Ascending aorta (tissue), 2 donors: ENCODE results near the gene FBXL5. TPM values are rescaled to one million over a fixed set of nuclear protein-coding genes. Genes with fewer than 3 reads are reported as not detected.

ENCODE experiments used
- DNase-seq, 2 donors: peaks; one replicate each; pipeline ENCODE4 v3.0.0-alpha.2; 2019; ENCODE audit warnings: low spot score in 2 of 2
- H3K27ac ChIP-seq, 2 donors: fragments of 200-600 bp; sonication (generic); one replicate each; pipeline ENCODE4 v1.5.1; 2016 to 2017; ENCODE audit warnings: mild to moderate bottlenecking in 1 of 2
- H3K27me3 ChIP-seq: fragments of 200-600 bp; sonication (generic); one replicate; pipeline ENCODE4 v1.5.1; 2017
- H3K36me3 ChIP-seq, 2 donors: fragments of 200-600 bp; sonication (generic); one replicate each; pipeline ENCODE4 v1.5.1; 2016
- H3K4me1 ChIP-seq, 2 donors: fragments of 200-600 bp; sonication (generic); one replicate each; pipeline ENCODE4 v1.5.1; 2016 to 2017; ENCODE audit warnings: mild to moderate bottlenecking in 1 of 2
- H3K4me3 ChIP-seq, 2 donors: fragments of 200-600 bp; sonication (generic); one replicate each; pipeline ENCODE4 v1.5.1; 2016 to 2017; ENCODE audit warnings: mild to moderate bottlenecking in 1 of 2
- H3K9me3 ChIP-seq, 2 donors: fragments of 200-600 bp; sonication (generic); one replicate each; pipeline ENCODE4 v1.5.1; 2016
- intact Hi-C: fragments of 100-400 bp; cut with DNase I; formaldehyde crosslinking; loops from one replicate; pipeline ENCODE4 v1.15.1; 2023
- total RNA-seq: library from RNA; depleted of rRNA; stranded (reverse); fragments of >200 nt; gene quantifications from one replicate; pipeline ENCODE4 v1.1.0, GENCODE V29; 2016
- TF ChIP-seq, protein P1 (sequence below), 3 experiments: fragments of 200-600 bp in 2 of 3; fragments of 450-650 bp in 1 of 3; sonication (generic) in 2 of 3; IDR thresholded peaks; one replicate each; pipeline ENCODE4 v1.5.1; 2016 to 2019; ENCODE audit warnings: antibody characterized with exemption in 3 of 3, mild to moderate bottlenecking in 1 of 3, moderate library complexity in 1 of 3

The FBXL5 gene
- total RNA-seq, 1 donor from 2014 or later = 59.0 TPM

GRCh38 chr4:15575966-15576365 lies 79.2 kb downstream of the FBXL5 start:
- Histone ChIP-seq H3K9me3 (no peaks in the 10 kb centered on the region), H3K4me3 (no peak overlapping the region), H3K4me1 (no peaks in the 10 kb centered on the region), H3K27me3 (no peaks in the 10 kb centered on the region), H3K36me3 (peaks cover 10 to 25% of the 10 kb centered on the region in 2 donors), H3K27ac (no peak overlapping the region)
- TF ChIP-seq, protein P1, sequence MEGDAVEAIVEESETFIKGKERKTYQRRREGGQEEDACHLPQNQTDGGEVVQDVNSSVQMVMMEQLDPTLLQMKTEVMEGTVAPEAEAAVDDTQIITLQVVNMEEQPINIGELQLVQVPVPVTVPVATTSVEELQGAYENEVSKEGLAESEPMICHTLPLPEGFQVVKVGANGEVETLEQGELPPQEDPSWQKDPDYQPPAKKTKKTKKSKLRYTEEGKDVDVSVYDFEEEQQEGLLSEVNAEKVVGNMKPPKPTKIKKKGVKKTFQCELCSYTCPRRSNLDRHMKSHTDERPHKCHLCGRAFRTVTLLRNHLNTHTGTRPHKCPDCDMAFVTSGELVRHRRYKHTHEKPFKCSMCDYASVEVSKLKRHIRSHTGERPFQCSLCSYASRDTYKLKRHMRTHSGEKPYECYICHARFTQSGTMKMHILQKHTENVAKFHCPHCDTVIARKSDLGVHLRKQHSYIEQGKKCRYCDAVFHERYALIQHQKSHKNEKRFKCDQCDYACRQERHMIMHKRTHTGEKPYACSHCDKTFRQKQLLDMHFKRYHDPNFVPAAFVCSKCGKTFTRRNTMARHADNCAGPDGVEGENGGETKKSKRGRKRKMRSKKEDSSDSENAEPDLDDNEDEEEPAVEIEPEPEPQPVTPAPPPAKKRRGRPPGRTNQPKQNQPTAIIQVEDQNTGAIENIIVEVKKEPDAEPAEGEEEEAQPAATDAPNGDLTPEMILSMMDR (IDR thresholded peaks at IDR 0.05) = no peak
- intact Hi-C loops = no loop called here
- DNase-seq = no peak

- Histone ChIP-seq H3K4me1 (no peaks in the 10 kb centered on the region), H3K4me3 (no peak overlapping the region), H3K27ac (no peak overlapping the region), H3K9me3 (no peaks in the 10 kb centered on the region), H3K27me3 (no peaks in the 10 kb centered on the region), H3K36me3 (peaks cover 26 to 59% of the 10 kb centered on the region in 2 donors)
- intact Hi-C loops = no loop called here
- TF ChIP-seq, protein P1 (IDR thresholded peaks at IDR 0.05) = no peak
- no peak for DNase-seq
Observed at GRCh38 chr4:15569746-15570145, 85.4 kb downstream of the FBXL5 start.

DNA sequence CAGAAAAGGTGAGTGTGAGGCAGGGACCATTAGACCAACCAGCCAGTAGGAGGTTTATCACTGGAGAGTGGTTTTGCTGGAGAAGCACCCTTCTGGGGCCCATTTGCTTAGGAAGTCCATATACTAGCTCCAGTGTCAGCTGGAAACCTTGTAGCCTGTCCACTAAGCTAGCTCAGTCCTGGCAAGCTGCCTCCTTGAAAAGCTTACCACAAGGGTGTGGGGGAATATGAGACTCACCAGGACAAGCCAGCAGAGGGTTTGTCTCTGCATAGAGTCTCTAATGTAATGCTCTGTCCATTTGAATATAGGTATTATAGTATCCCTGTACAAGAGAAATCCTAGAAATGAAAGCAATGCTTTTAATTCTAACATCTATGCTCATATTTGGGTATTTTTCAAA lies 86.3 kb downstream of the FBXL5 start:
- intact Hi-C loops = no loop called here
- H3K4me3 ChIP-seq = no peak overlapping the region
- no peaks in the 10 kb centered on the region for H3K27me3 ChIP-seq
- no peaks in the 10 kb centered on the region for H3K4me1 ChIP-seq
- H3K9me3 ChIP-seq = no peaks in the 10 kb centered on the region
- no peak for DNase-seq
- no peak overlapping the region for H3K27ac ChIP-seq
- peaks cover 32 to 62% of the 10 kb centered on the region in 2 donors for H3K36me3 ChIP-seq
- TF ChIP-seq, protein P1 (IDR thresholded peaks at IDR 0.05) = no peak

DNA sequence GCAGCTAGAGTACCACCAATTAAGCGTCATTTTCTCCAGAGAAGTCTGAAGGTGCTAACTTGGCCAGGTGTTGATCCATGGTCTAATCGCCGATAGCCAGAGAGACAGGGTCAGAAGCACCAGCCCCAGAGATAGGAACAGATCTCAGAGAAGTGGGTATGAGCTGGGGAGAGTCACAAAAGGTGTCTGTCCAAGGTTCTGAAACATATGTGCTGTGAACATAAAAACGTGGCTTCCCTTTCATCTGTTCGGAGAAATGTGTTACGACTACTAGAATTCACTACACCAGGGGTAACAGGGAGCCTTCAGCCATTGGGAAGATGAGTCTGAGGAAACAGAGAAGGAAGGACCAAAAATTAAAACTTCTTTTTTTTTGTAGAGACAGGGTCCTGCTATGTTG lies 91.3 kb downstream of the FBXL5 start:
- Histone ChIP-seq H3K9me3 (no peaks in the 10 kb centered on the region), H3K27ac (no peak overlapping the region), H3K4me1 (no peaks in the 10 kb centered on the region), H3K27me3 (no peaks in the 10 kb centered on the region), H3K36me3 (peaks cover 25 to 65% of the 10 kb centered on the region in 2 donors), H3K4me3 (no peak overlapping the region)
- TF ChIP-seq, protein P1 (IDR thresholded peaks at IDR 0.05) = no peak
- intact Hi-C loops = no loop called here
- no peak for DNase-seq

- intact Hi-C loops = no loop called here
- Histone ChIP-seq H3K27ac (no peak overlapping the region), H3K4me1 (no peaks in the 10 kb centered on the region), H3K36me3 (peaks cover 21 to 61% of the 10 kb centered on the region in 2 donors), H3K4me3 (no peak overlapping the region), H3K27me3 (no peaks in the 10 kb centered on the region), H3K9me3 (no peaks in the 10 kb centered on the region)
- TF ChIP-seq, protein P1 (IDR thresholded peaks at IDR 0.05) = no peak
- no peak for DNase-seq
Observed at GRCh38 chr4:15562623-15563022, 92.5 kb downstream of the FBXL5 start.

DNA sequence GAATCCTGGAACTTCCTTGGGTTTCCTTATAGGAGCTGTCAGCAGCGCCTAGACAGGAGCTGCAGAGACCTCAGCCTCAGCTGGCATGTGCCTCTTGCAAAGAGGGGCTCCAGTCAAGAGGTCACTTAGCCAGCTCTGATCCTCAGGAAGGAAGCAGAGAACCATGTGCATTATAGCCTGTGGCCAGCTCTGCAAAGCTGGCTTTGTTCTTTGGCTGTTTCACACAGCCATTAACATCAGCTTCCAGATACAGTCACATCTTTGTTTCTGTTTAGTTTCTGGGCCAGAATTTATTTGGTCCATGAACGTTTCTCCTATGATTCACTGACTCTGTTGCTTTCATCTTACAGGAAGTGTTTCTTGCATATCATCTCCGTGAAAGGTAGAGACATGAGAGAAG lies 93.0 kb downstream of the FBXL5 start:
- Histone ChIP-seq H3K27me3 (no peaks in the 10 kb centered on the region), H3K27ac (no peak overlapping the region), H3K9me3 (no peaks in the 10 kb centered on the region), H3K4me1 (no peaks in the 10 kb centered on the region), H3K4me3 (no peak overlapping the region), H3K36me3 (peaks cover 21 to 58% of the 10 kb centered on the region in 2 donors)
- TF ChIP-seq, protein P1 (IDR thresholded peaks at IDR 0.05) = no peak
- intact Hi-C loops = no loop called here
- DNase-seq = no peak
